ENCODE measurements around the gene STOX2. TPM values are rescaled to one million over a fixed set of nuclear protein-coding genes. Genes with fewer than 3 reads are reported as not detected.

STOX2 gene
- total RNA-seq, 4 donors from 2014 or later: 8.6 to 19.6 (median 12.7) TPM

GRCh38 chr4:183989931-183990330 lies 84.8 kb downstream of the STOX2 start:
- 67% methylated on average over 2 of the region's 2 CpGs for WGBS
- Histone ChIP-seq H3K27me3 (no peaks in the 10 kb centered on the region), H3K36me3 (no peaks in the 10 kb centered on the region), H3K9me3 (no peaks in the 10 kb centered on the region), H3K4me1 (peaks cover 18% of the 10 kb centered on the region), H3K4me3 (no peak overlapping the region), H3K27ac (no peak overlapping the region)
- no peak for DNase-seq (ENCODE audit: low spot score in 2 of 2)
- TF ChIP-seq POLR2AphosphoS5 (IDR thresholded peaks at IDR 0.05): no peak
- no peak for TF ChIP-seq EP300 (IDR thresholded peaks at IDR 0.05)
- TF ChIP-seq, protein P1, sequence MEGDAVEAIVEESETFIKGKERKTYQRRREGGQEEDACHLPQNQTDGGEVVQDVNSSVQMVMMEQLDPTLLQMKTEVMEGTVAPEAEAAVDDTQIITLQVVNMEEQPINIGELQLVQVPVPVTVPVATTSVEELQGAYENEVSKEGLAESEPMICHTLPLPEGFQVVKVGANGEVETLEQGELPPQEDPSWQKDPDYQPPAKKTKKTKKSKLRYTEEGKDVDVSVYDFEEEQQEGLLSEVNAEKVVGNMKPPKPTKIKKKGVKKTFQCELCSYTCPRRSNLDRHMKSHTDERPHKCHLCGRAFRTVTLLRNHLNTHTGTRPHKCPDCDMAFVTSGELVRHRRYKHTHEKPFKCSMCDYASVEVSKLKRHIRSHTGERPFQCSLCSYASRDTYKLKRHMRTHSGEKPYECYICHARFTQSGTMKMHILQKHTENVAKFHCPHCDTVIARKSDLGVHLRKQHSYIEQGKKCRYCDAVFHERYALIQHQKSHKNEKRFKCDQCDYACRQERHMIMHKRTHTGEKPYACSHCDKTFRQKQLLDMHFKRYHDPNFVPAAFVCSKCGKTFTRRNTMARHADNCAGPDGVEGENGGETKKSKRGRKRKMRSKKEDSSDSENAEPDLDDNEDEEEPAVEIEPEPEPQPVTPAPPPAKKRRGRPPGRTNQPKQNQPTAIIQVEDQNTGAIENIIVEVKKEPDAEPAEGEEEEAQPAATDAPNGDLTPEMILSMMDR (IDR thresholded peaks at IDR 0.05): no peak
- TF ChIP-seq POLR2A (IDR thresholded peaks at IDR 0.05): no peak

DNA sequence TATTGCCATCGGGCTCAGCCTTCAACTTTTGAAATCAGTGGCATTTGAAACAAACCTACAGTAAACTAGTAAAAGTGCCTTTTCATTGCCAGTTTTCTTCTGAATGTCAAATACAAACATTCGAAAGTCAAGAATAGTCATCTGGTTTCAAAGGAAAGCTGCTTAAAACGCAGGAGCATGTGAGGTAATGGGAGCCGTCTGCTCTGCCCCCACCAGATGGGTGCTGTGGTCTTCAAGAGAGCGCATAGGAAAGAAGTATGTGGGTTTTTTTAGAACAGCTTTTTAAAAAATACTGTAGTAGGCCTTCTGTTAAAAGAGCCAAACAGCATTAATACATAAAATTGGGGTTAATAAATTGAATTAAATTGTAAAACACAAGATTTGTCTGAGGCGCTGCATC lies 88.6 kb downstream of the STOX2 start:
- no peaks in the 10 kb centered on the region for H3K36me3 ChIP-seq
- peaks cover 2% of the 10 kb centered on the region for H3K4me1 ChIP-seq
- TF ChIP-seq POLR2AphosphoS5 (IDR thresholded peaks at IDR 0.05): no peak
- TF ChIP-seq, protein P1 (IDR thresholded peaks at IDR 0.05): no peak
- no peak for TF ChIP-seq POLR2A (IDR thresholded peaks at IDR 0.05)
- TF ChIP-seq EP300 (IDR thresholded peaks at IDR 0.05): no peak
- no peaks in the 10 kb centered on the region for H3K9me3 ChIP-seq
- no peak overlapping the region for H3K4me3 ChIP-seq
- no peak for DNase-seq (ENCODE audit: low spot score in 2 of 2)
- no peaks in the 10 kb centered on the region for H3K27me3 ChIP-seq
- no peak overlapping the region for H3K27ac ChIP-seq
- 86% methylated on average over 6 of the region's 6 CpGs for WGBS

DNA sequence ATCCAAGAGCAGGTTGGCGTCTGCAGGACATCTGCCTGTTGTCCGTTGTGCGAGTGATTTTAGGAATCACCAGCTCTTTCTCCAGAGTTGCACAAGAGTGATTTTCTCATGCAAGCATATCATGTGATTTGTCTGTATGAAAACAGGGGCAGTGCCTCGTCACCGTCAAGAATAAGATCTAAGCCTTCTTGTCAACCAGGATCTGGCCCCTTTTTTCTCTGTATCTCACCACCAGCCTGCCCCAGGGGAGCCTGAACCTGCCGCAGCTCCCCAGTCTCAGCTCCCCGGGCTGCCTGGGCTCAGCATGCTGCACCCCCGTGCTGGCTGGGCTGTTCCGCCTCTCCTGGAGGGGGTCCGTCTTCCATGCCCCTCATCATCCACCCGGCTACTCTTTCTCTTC lies 90.5 kb downstream of the STOX2 start:
- no peak overlapping the region for H3K27ac ChIP-seq
- DNase-seq (ENCODE audit: low spot score in 2 of 2): no peak
- TF ChIP-seq EP300 (IDR thresholded peaks at IDR 0.05) (no peak), POLR2A (IDR thresholded peaks at IDR 0.05) (no peak), POLR2AphosphoS5 (IDR thresholded peaks at IDR 0.05) (no peak)
- TF ChIP-seq, protein P1 (IDR thresholded peaks at IDR 0.05): no peak
- no peaks in the 10 kb centered on the region for H3K36me3 ChIP-seq
- WGBS: 74% methylated on average over 11 of the region's 11 CpGs
- no peaks in the 10 kb centered on the region for H3K27me3 ChIP-seq
- no peaks in the 10 kb centered on the region for H3K4me1 ChIP-seq
- H3K9me3 ChIP-seq: no peaks in the 10 kb centered on the region
- H3K4me3 ChIP-seq: no peak overlapping the region

DNA sequence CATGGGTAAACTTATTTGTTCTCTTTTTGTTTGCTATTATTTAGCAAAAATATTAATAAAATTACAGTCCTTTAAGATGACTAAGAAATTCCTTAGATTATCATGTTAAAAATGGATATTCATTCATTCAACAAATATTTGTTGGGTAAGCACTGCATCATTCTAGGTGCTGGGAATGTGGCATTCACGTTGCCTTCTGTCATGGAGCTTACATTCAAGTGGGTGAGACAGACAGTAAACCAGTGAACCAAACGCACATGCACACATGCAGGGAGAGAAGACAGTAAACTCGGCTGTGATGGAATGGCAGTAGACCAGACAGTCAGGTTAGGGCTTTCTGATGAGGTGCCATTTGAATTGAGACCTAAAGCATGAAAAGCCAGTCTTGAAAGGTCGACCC lies 91.8 kb downstream of the STOX2 start:
- 72% methylated on average over 4 of the region's 4 CpGs for WGBS

DNA sequence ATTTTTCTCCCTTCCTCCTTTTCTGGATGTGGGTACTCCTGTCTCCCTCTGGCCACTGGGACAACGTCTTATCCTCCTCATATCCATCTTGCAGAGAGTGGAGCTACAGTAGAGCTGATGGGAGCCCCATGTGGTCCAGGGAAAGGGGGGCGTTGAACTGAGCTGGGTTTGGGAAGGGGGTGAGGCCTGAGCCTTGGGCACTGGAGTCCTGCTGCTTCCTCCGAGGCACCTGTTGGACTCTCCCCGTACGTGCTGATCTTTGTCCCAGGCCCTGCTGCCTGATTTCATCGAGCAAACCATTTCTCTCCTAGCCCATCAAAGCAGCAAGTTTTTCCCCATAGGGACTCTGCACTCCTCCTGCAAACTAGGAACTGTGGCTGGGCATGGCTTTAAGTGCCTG lies 94.3 kb downstream of the STOX2 start:
- H3K4me1 ChIP-seq: no peaks in the 10 kb centered on the region
- TF ChIP-seq POLR2AphosphoS5 (IDR thresholded peaks at IDR 0.05) (no peak), POLR2A (IDR thresholded peaks at IDR 0.05) (no peak), EP300 (IDR thresholded peaks at IDR 0.05) (no peak)
- TF ChIP-seq, protein P1 (IDR thresholded peaks at IDR 0.05): no peak
- no peak overlapping the region for H3K27ac ChIP-seq
- no peak for DNase-seq (ENCODE audit: low spot score in 2 of 2)
- H3K4me3 ChIP-seq: no peak overlapping the region
- no peaks in the 10 kb centered on the region for H3K36me3 ChIP-seq
- H3K9me3 ChIP-seq: no peaks in the 10 kb centered on the region
- 85% methylated on average over 3 of the region's 6 CpGs for WGBS
- no peaks in the 10 kb centered on the region for H3K27me3 ChIP-seq

More for the DNA sequence above, 91.8 kb downstream of the STOX2 start:
- Histone ChIP-seq H3K9me3 (no peaks in the 10 kb centered on the region), H3K4me1 (no peaks in the 10 kb centered on the region), H3K36me3 (no peaks in the 10 kb centered on the region), H3K27me3 (no peaks in the 10 kb centered on the region), H3K4me3 (no peak overlapping the region), H3K27ac (no peak overlapping the region)
- TF ChIP-seq, protein P1 (IDR thresholded peaks at IDR 0.05): no peak
- no peak for TF ChIP-seq POLR2A (IDR thresholded peaks at IDR 0.05)
- TF ChIP-seq EP300 (IDR thresholded peaks at IDR 0.05): no peak
- no peak for DNase-seq (ENCODE audit: low spot score in 2 of 2)
